DMS53 (cell line): ENCODE measurements around the gene FAM216B.

ENCODE experiments used
- DNase-seq: peaks from one replicate; lab custom pipeline; 2025; lab: John Stamatoyannopoulos, UW

The FAM216B gene

GRCh38 chr13:42832341-42833096 lies 51.1 kb downstream of the FAM216B start:
- DNase-seq = peak; percentile 93

GRCh38 chr13:42834946-42835345 lies 53.6 kb downstream of the FAM216B start:
- DNase-seq = no peak

- DNase-seq = peak; percentile 75
Observed at GRCh38 chr13:42836930-42837690, 55.7 kb downstream of the FAM216B start.
